Activated CD8-positive, alpha-beta memory T cell treated with anti-CD3 and anti-CD28 coated beads for 4 hours (primary cell): ENCODE measurements around the gene FHIP1A.
"Not testable (repeated sequence)": the region's sequence is repeated elsewhere in the genome, so short reads cannot be mapped to it uniquely, and the experiment has no call there.

ENCODE experiments used
- DNase-seq, 2 donors: peaks; one replicate each; pipeline ENCODE4 v3.0.0-alpha.2; 2020; ENCODE audit warnings: low read depth in 2 of 2

The FHIP1A gene

DNA sequence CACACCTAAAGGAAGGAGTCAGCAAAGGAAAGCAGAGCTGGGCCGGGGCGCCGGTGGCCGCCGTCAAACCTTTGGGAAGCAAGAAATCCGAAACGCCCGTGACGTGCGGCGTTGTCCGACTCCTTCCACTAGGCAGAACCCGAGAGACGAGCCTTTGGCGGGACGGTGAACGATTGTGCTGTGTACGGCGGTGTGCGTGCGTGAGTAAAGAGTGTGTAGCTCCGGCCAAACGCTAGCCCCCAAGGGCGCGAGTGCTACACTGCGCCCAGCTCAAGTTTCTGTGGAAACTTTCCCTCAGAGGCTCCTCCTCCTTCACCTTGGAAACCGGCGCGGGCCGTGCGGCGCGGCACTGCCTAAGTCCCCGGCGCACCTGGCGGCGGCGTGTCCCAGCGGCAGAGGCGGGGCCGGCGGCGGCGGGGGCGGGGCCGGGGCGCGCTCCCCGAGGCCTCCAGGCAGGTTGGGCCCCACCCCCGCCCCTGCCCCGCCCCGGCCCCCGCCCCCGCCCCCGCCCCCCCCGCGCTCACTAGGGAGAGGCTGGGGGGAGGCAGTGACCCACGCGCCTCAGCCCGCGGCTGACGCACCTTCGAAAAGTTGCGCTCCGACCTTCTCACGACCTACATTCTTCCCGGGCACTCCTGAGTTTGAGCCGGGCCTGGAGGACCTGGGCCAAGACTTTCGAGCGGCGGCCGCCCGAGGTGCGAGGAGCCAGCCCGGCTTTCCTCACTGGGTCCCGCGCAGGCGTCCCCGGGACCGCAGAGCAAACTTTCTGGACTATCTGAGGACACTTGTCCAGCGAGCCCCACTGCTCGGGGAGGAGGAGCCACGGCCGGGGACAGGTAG, at the start of gene FHIP1A:
Gene FHIP1A, plus strand, starts transcription at position 547 of the 840 bp plus-strand sequence. CDS start 157,084 bp downstream, outside the sequence.
- peak; percentile 63 to 71 for DNase-seq

DNA sequence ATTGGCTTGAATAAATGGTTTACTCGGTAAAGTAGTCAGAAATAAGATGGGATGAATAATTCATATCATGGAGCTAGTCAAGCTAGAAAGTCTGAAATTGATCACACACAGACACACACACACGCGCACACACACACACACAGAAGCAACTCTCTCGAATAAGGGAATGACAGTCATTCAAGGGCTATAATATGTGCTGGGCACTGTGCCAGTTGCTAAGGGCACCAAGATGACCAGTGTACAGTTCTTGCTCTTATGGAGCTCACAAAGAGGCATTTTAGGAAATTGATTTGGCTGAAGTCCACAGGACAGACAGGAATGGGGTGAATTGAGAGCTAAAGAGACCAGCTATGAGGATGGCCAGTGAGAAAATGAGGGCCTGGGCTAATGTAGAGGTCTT, 49.4 kb upstream of the FHIP1A start:
- no peak for DNase-seq

- no peak for DNase-seq
Measured at GRCh38 chr4:151361126-151361525, 47.9 kb upstream of the FHIP1A start.

- DNase-seq: no peak
Measured at GRCh38 chr4:151361966-151362365, 47.0 kb upstream of the FHIP1A start.

GRCh38 chr4:151362404-151363164, 46.4 kb upstream of the FHIP1A start:
- DNase-seq: peak; percentile 35 to 42

GRCh38 chr4:151376540-151376939, 32.4 kb upstream of the FHIP1A start:
- DNase-seq: no peak

- no peak for DNase-seq
Measured at GRCh38 chr4:151389311-151389710, 19.7 kb upstream of the FHIP1A start.

- DNase-seq: not testable (repeated sequence)
Measured at GRCh38 chr4:151389799-151390198, 19.2 kb upstream of the FHIP1A start.

- no peak for DNase-seq
Measured at GRCh38 chr4:151395873-151396272, 13.1 kb upstream of the FHIP1A start.

GRCh38 chr4:151400343-151400742, 8.6 kb upstream of the FHIP1A start:
- DNase-seq: no peak

DNA sequence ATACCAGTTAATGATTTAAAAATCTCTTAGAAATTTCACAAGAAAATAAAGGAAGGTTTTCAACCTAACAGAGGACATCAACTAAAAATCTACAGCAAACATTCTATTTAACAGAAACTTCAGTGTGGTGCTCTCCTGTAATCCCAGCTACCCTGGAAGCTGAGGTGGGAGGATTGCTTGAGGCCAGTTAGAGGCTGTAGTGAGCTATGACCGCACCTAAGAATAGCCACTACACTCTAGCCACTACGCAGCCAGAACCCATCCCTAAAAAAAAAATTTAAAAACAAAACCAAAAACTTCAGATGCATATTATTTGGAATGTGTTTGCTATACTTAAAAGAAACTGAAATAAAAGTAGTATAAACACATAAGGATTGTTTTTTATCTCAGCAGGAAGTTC, 7.2 kb upstream of the FHIP1A start:
- no peak for DNase-seq

- no peak for DNase-seq
Measured at GRCh38 chr4:151402145-151402865, 6.7 kb upstream of the FHIP1A start.

DNA sequence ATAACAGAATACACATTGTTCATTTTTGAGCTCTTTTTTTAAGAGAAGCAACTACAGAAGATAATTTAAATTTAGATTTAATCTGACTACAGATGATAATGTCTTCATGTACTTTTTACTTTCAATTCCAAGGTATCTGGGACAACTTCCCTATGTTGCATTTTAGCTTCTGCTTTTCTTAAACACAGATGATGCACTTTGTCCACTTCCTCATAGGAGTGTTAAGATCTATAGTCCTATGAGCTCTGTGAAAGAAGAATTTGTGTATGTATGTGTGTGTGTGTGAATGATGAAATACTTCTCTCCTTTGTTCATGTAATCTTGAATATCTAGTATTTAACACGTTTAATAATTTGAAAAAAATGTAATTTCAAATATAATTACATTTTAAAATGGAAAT, 5.3 kb upstream of the FHIP1A start:
- DNase-seq: no peak

DNA sequence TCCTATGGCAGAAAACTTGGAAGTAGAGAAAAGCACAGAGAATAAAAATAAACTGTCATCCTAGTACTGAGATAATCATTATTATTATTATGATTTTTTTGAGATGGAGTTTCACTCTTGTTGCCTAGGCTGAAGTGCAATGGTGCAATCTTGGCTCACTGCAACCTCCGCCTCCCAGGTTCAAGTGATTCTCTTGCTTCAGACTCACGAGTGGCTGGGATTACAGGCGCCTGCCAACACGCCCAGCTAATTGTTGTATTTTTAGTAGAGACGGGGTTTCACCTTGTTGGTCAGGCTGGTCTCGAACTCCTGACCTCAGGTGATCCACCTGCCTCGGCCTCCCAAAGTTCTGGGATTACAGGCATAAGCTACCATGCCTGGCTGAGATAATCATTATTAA, 4.2 kb upstream of the FHIP1A start:
- DNase-seq: not testable (repeated sequence)

DNA sequence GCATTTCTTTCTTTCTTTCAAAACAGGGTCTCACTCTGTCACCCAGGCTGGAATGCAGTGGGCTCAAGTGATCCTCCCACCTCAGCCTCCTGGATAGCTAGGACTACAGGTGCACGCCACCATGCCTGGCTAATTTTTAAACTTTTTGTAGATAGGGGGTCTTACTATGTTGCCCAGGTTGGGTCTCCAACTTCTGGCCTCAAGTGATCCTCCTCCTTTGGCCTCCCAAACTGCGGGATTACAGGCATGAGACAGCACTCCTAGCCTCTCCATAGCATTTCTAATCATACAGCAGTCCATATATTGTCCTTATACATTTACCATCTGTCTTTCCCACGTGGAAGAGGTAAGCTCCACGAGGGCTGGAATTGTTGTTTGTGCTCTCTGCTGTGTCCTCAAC, 2.0 kb upstream of the FHIP1A start:
- DNase-seq: no peak

DNA sequence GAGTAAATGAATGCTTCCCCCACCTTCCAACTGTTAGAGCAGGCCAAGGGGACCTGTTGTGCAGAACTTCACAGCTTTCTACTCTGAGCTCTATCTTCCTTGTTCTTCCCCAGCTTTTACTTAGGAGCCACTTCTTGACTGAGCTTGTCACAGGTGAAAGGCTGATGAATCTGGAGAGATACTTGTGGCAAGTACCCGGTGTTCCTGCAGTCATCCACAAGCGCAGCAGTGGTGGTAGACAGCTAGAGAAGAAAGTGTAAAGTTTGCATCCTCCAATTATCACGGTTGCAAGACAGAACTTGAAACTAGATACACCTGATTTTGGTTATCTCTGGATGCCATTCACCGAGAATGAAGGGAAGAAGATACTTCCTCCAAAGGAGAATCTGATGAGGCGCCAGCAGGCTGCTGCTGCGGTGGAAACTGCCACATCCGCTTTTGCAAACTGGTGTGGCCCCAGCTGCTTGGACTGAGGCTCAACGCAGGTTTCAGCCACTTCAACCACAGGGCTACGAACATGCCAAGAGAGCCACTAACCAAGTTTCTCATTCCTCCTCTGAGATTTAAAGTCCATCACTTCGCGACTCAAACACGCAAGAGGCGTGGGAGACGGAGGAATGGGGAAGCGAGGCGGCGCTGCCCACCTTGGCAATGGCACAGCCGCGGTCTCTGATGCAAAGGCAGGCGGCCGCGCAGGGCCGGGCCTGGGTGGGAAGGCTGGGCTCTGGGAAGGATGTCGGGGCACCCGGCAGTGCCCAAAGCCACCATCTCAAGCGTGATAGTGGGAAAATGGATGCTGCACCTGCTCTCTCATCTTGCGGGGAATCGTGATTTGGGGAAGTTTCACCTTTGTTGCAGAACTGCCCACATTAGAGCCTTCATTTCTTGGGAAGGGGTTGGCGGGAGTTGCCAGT, 1.3 kb upstream of the FHIP1A start:
- no peak for DNase-seq

GRCh38 chr4:151408380-151408629, 671 bp upstream of the FHIP1A start:
- DNase-seq: no peak

GRCh38 chr4:151409470-151410313, 716 bp downstream of the FHIP1A start:
- DNase-seq: no peak

DNA sequence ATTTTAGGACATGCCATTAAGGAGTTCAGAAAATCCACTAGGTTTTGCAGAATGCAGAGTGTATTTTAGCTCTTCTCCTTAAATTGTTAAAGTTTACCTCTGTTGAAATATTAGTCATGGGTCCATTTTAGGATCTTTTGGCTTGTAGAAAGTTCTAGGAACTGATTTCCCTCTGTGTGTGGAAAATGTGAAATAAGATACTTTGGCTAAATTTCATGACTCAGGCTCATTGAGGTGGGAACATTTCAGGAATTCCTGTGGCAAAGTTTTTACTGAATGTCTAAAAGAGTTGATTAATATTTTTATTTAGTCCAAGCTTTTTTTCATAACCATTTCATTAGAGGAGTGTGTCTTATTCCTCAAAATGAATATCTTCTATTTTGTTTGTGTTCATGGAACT, 7.0 kb downstream of the FHIP1A start:
- DNase-seq: no peak

- DNase-seq: no peak
Measured at GRCh38 chr4:151417164-151417571, 8.2 kb downstream of the FHIP1A start.
